Endothelial cell (in vitro differentiated cells): Measurements from ENCODE around the gene SAMM50. TPM values are rescaled to one million over a fixed set of nuclear protein-coding genes. Genes with fewer than 3 reads are reported as not detected.

Experiments used
- DNase-seq: peaks from one replicate; pipeline ENCODE4 v3.0.0; 2021; ENCODE audit warnings: low spot score
- H3K27ac Mint-ChIP-seq: one replicate; pipeline ENCODE4 v1.8.0; 2021; ENCODE audit warnings: mixed read lengths, inconsistent platforms; ENCODE audit not compliant: unreplicated experiment
- H3K27me3 Mint-ChIP-seq: one replicate; pipeline ENCODE4 v1.8.0; 2021; ENCODE audit warnings: mild to moderate bottlenecking, moderate library complexity, mixed read lengths, inconsistent platforms; ENCODE audit not compliant: unreplicated experiment
- H3K36me3 Mint-ChIP-seq: one replicate; pipeline ENCODE4 v1.8.0; 2021; ENCODE audit warnings: mild to moderate bottlenecking, low read depth, mixed read lengths, inconsistent platforms; ENCODE audit not compliant: unreplicated experiment
- H3K4me1 Mint-ChIP-seq: one replicate; pipeline ENCODE4 v1.8.0; 2021; ENCODE audit warnings: mild to moderate bottlenecking, mixed read lengths, inconsistent platforms; ENCODE audit not compliant: unreplicated experiment
- H3K4me3 Mint-ChIP-seq: one replicate; pipeline ENCODE4 v1.8.0; 2021; ENCODE audit warnings: mild to moderate bottlenecking, mixed read lengths, inconsistent platforms; ENCODE audit not compliant: unreplicated experiment
- H3K9me3 Mint-ChIP-seq: one replicate; pipeline ENCODE4 v1.8.0; 2021; ENCODE audit warnings: mixed read lengths, inconsistent platforms; ENCODE audit not compliant: unreplicated experiment
- total RNA-seq: library from RNA; stranded (reverse); fragmentation: NEBNext Ultra II Directional; extraction: Animal tissue kit (Norgen Biotek cat#: 25700); gene quantifications from one replicate; pipeline ENCODE4 v1.2.1, GENCODE V29; 2021; ENCODE audit not compliant: unreplicated experiment
- TF ChIP-seq, protein P1 (sequence below): fragments of 200-600 bp; sonication (generic); IDR thresholded peaks from one replicate; pipeline ENCODE4 v1.5.0; 2021; ENCODE audit warnings: antibody characterized with exemption; ENCODE audit not compliant: unreplicated experiment

The SAMM50 gene
- total RNA-seq, 1 donor from 2014 or later, result 81.6 TPM

- TF ChIP-seq, protein P1, sequence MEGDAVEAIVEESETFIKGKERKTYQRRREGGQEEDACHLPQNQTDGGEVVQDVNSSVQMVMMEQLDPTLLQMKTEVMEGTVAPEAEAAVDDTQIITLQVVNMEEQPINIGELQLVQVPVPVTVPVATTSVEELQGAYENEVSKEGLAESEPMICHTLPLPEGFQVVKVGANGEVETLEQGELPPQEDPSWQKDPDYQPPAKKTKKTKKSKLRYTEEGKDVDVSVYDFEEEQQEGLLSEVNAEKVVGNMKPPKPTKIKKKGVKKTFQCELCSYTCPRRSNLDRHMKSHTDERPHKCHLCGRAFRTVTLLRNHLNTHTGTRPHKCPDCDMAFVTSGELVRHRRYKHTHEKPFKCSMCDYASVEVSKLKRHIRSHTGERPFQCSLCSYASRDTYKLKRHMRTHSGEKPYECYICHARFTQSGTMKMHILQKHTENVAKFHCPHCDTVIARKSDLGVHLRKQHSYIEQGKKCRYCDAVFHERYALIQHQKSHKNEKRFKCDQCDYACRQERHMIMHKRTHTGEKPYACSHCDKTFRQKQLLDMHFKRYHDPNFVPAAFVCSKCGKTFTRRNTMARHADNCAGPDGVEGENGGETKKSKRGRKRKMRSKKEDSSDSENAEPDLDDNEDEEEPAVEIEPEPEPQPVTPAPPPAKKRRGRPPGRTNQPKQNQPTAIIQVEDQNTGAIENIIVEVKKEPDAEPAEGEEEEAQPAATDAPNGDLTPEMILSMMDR, result no peak
- Mint-ChIP-seq H3K4me3 (peak overlapping the region; percentile 78), H3K27me3 (peaks cover 6% of the 10 kb centered on the region), H3K27ac (peak overlapping the region; percentile 100), H3K9me3 (no peaks in the 10 kb centered on the region), H3K4me1 (peaks cover 59% of the 10 kb centered on the region), H3K36me3 (peaks cover 14% of the 10 kb centered on the region)
- DNase-seq, result peak; percentile 54
Observed at GRCh38 chr22:44026630-44027511, 71.6 kb downstream of the SAMM50 start.

DNA sequence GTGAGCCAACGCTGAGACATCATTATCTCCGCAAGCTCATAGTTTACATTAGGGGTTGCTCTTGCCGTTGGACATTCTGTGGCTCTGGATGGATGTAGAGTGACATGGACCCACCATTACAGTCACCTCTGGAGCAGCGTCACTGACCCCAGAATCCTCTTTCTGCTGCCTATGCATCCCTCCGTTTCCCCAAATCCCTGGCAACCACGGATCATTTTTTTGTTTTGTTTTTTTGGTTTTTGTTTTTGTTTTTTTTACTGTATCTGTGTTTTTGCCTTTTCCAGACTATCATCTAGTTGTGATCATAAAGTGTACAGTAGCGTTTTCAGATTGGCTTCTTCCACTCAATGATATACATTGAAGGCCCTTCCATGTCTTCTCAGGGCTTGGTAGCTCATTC lies 72.8 kb downstream of the SAMM50 start:
- no peak for DNase-seq
- TF ChIP-seq, protein P1, result no peak
- H3K27ac Mint-ChIP-seq, result no peak overlapping the region
- H3K4me1 Mint-ChIP-seq, result peaks cover 64% of the 10 kb centered on the region
- peaks cover 6% of the 10 kb centered on the region for H3K27me3 Mint-ChIP-seq
- H3K9me3 Mint-ChIP-seq, result no peaks in the 10 kb centered on the region
- no peak overlapping the region for H3K4me3 Mint-ChIP-seq
- peaks cover 14% of the 10 kb centered on the region for H3K36me3 Mint-ChIP-seq

- H3K9me3 Mint-ChIP-seq, result no peaks in the 10 kb centered on the region
- no peak overlapping the region for H3K27ac Mint-ChIP-seq
- TF ChIP-seq, protein P1, result no peak
- no peak for DNase-seq
- peaks cover 6% of the 10 kb centered on the region for H3K27me3 Mint-ChIP-seq
- peaks cover 14% of the 10 kb centered on the region for H3K36me3 Mint-ChIP-seq
- peaks cover 61% of the 10 kb centered on the region for H3K4me1 Mint-ChIP-seq
- no peak overlapping the region for H3K4me3 Mint-ChIP-seq
Observed at GRCh38 chr22:44029069-44029468, 73.8 kb downstream of the SAMM50 start.

GRCh38 chr22:44030051-44030701 lies 74.9 kb downstream of the SAMM50 start:
- DNase-seq, result no peak
- TF ChIP-seq, protein P1, result no peak
- Mint-ChIP-seq H3K27ac (peak overlapping the region; percentile 99), H3K27me3 (peaks cover 5% of the 10 kb centered on the region), H3K36me3 (peaks cover 14% of the 10 kb centered on the region), H3K4me1 (peaks cover 61% of the 10 kb centered on the region), H3K4me3 (no peak overlapping the region), H3K9me3 (no peaks in the 10 kb centered on the region)

DNA sequence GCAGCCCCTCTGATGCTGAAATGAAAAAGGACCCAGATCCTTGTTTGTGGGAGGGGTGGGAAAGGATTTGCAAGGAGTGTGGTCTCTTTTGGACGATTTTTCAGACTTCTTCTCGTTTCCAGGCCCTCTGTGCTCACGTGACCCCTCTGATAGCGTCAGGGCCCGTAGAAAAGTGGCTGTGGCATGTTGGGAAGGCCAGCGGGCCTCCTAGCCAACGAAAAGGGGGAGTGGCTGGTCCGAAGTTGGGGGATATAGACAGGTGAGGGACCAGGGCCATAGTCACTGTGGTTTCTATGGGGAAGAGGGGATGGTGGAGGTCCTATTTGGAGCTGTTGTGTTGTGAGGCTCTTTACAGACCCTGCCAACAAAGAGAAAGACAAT lies 75.5 kb downstream of the SAMM50 start:
- TF ChIP-seq, protein P1, result no peak
- peaks cover 56% of the 10 kb centered on the region for H3K4me1 Mint-ChIP-seq
- no peak overlapping the region for H3K4me3 Mint-ChIP-seq
- H3K36me3 Mint-ChIP-seq, result peaks cover 14% of the 10 kb centered on the region
- peaks cover 5% of the 10 kb centered on the region for H3K27me3 Mint-ChIP-seq
- DNase-seq, result no peak
- no peaks in the 10 kb centered on the region for H3K9me3 Mint-ChIP-seq
- peak overlapping the region; percentile 99 for H3K27ac Mint-ChIP-seq
